Measurements from ENCODE around the gene FRMD3.

Gene FRMD3

GRCh38 chr9:83259558-83259957 is 278.6 kb downstream of the FRMD3 start:
- no peaks in the 10 kb centered on the region for H3K4me1 ChIP-seq (ENCODE audit: control insufficient read depth, insufficient read depth, low read length)
- H3K36me3 ChIP-seq (ENCODE audit: control insufficient read depth, insufficient read depth, low read length) = no peaks in the 10 kb centered on the region
- H3K27me3 ChIP-seq (ENCODE audit: control insufficient read depth, insufficient read depth, low read length) = no peaks in the 10 kb centered on the region
- DNase-seq (ENCODE audit: low read depth, low spot score) = no peak
- no peak overlapping the region for H3K27ac ChIP-seq (ENCODE audit: low read length)
- no peaks in the 10 kb centered on the region for H3K9me3 ChIP-seq (ENCODE audit: control insufficient read depth, insufficient read depth, low read length)
- no CpG with 5 or more reads among the region's 1 CpG for WGBS (ENCODE audit: insufficient coverage, insufficient read length)
- no peak overlapping the region for H3K4me3 ChIP-seq (ENCODE audit: low read length)

- no peak overlapping the region for H3K4me3 ChIP-seq (ENCODE audit: low read length)
- no CpG with 5 or more reads among the region's 5 CpGs for WGBS (ENCODE audit: insufficient coverage, insufficient read length)
- H3K36me3 ChIP-seq (ENCODE audit: control insufficient read depth, insufficient read depth, low read length) = no peaks in the 10 kb centered on the region
- no peaks in the 10 kb centered on the region for H3K4me1 ChIP-seq (ENCODE audit: control insufficient read depth, insufficient read depth, low read length)
- no peaks in the 10 kb centered on the region for H3K27me3 ChIP-seq (ENCODE audit: control insufficient read depth, insufficient read depth, low read length)
- H3K9me3 ChIP-seq (ENCODE audit: control insufficient read depth, insufficient read depth, low read length) = no peaks in the 10 kb centered on the region
- H3K27ac ChIP-seq (ENCODE audit: low read length) = no peak overlapping the region
- no peak for DNase-seq (ENCODE audit: low read depth, low spot score)
Observed at GRCh38 chr9:83257937-83258891, 280.0 kb downstream of the FRMD3 start.

GRCh38 chr9:83247732-83248131 is 290.5 kb downstream of the FRMD3 start:
- no peak for DNase-seq (ENCODE audit: low read depth, low spot score)
- WGBS (ENCODE audit: insufficient coverage, insufficient read length) = no CpG with 5 or more reads among the region's 4 CpGs
- no peak overlapping the region for H3K4me3 ChIP-seq (ENCODE audit: low read length)
- H3K27ac ChIP-seq (ENCODE audit: low read length) = no peak overlapping the region
- no peaks in the 10 kb centered on the region for H3K9me3 ChIP-seq (ENCODE audit: control insufficient read depth, insufficient read depth, low read length)
- H3K4me1 ChIP-seq (ENCODE audit: control insufficient read depth, insufficient read depth, low read length) = no peaks in the 10 kb centered on the region
- H3K27me3 ChIP-seq (ENCODE audit: control insufficient read depth, insufficient read depth, low read length) = no peaks in the 10 kb centered on the region
- H3K36me3 ChIP-seq (ENCODE audit: control insufficient read depth, insufficient read depth, low read length) = no peaks in the 10 kb centered on the region

- no CpG with 5 or more reads among the region's 5 CpGs for WGBS (ENCODE audit: insufficient coverage, insufficient read length)
Observed at GRCh38 chr9:83245979-83246659, 292.1 kb downstream of the FRMD3 start.

GRCh38 chr9:83242066-83242465 is 296.1 kb downstream of the FRMD3 start:
- no peaks in the 10 kb centered on the region for H3K27me3 ChIP-seq (ENCODE audit: control insufficient read depth, insufficient read depth, low read length)
- WGBS (ENCODE audit: insufficient coverage, insufficient read length) = no CpG with 5 or more reads among the region's 2 CpGs
- H3K9me3 ChIP-seq (ENCODE audit: control insufficient read depth, insufficient read depth, low read length) = no peaks in the 10 kb centered on the region
- no peak overlapping the region for H3K4me3 ChIP-seq (ENCODE audit: low read length)
- no peaks in the 10 kb centered on the region for H3K36me3 ChIP-seq (ENCODE audit: control insufficient read depth, insufficient read depth, low read length)
- no peak overlapping the region for H3K27ac ChIP-seq (ENCODE audit: low read length)
- DNase-seq (ENCODE audit: low read depth, low spot score) = no peak
- H3K4me1 ChIP-seq (ENCODE audit: control insufficient read depth, insufficient read depth, low read length) = no peaks in the 10 kb centered on the region

More at GRCh38 chr9:83245979-83246659, 292.1 kb downstream of the FRMD3 start:
- DNase-seq (ENCODE audit: low read depth, low spot score) = no peak
- Histone ChIP-seq H3K27ac (ENCODE audit: low read length) (no peak overlapping the region), H3K4me1 (ENCODE audit: control insufficient read depth, insufficient read depth, low read length) (no peaks in the 10 kb centered on the region), H3K27me3 (ENCODE audit: control insufficient read depth, insufficient read depth, low read length) (no peaks in the 10 kb centered on the region), H3K36me3 (ENCODE audit: control insufficient read depth, insufficient read depth, low read length) (no peaks in the 10 kb centered on the region), H3K4me3 (ENCODE audit: low read length) (no peak overlapping the region), H3K9me3 (ENCODE audit: control insufficient read depth, insufficient read depth, low read length) (no peaks in the 10 kb centered on the region)

- no peaks in the 10 kb centered on the region for H3K4me1 ChIP-seq (ENCODE audit: control insufficient read depth, insufficient read depth, low read length)
- DNase-seq (ENCODE audit: low read depth, low spot score) = no peak
- H3K27me3 ChIP-seq (ENCODE audit: control insufficient read depth, insufficient read depth, low read length) = no peaks in the 10 kb centered on the region
- no peaks in the 10 kb centered on the region for H3K36me3 ChIP-seq (ENCODE audit: control insufficient read depth, insufficient read depth, low read length)
- H3K9me3 ChIP-seq (ENCODE audit: control insufficient read depth, insufficient read depth, low read length) = no peaks in the 10 kb centered on the region
- no peak overlapping the region for H3K27ac ChIP-seq (ENCODE audit: low read length)
- H3K4me3 ChIP-seq (ENCODE audit: low read length) = no peak overlapping the region
- no CpG with 5 or more reads among the region's 4 CpGs for WGBS (ENCODE audit: insufficient coverage, insufficient read length)
Observed at GRCh38 chr9:83240671-83241070, 297.5 kb downstream of the FRMD3 start.

- no peak overlapping the region for H3K27ac ChIP-seq (ENCODE audit: low read length)
- no peaks in the 10 kb centered on the region for H3K36me3 ChIP-seq (ENCODE audit: control insufficient read depth, insufficient read depth, low read length)
- H3K27me3 ChIP-seq (ENCODE audit: control insufficient read depth, insufficient read depth, low read length) = no peaks in the 10 kb centered on the region
- H3K4me1 ChIP-seq (ENCODE audit: control insufficient read depth, insufficient read depth, low read length) = no peaks in the 10 kb centered on the region
- H3K9me3 ChIP-seq (ENCODE audit: control insufficient read depth, insufficient read depth, low read length) = no peaks in the 10 kb centered on the region
- H3K4me3 ChIP-seq (ENCODE audit: low read length) = no peak overlapping the region
- no peak for DNase-seq (ENCODE audit: low read depth, low spot score)
Observed at GRCh38 chr9:83239747-83240146, 298.5 kb downstream of the FRMD3 start.

- no peaks in the 10 kb centered on the region for H3K27me3 ChIP-seq (ENCODE audit: control insufficient read depth, insufficient read depth, low read length)
- no peak for DNase-seq (ENCODE audit: low read depth, low spot score)
- WGBS (ENCODE audit: insufficient coverage, insufficient read length) = no CpG with 5 or more reads among the region's 6 CpGs
Observed at GRCh38 chr9:83238871-83239640, 299.1 kb downstream of the FRMD3 start.

GRCh38 chr9:83236029-83236696 is 302.0 kb downstream of the FRMD3 start:
- Histone ChIP-seq H3K9me3 (ENCODE audit: control insufficient read depth, insufficient read depth, low read length) (no peaks in the 10 kb centered on the region), H3K27me3 (ENCODE audit: control insufficient read depth, insufficient read depth, low read length) (no peaks in the 10 kb centered on the region), H3K27ac (ENCODE audit: low read length) (no peak overlapping the region), H3K4me1 (ENCODE audit: control insufficient read depth, insufficient read depth, low read length) (no peaks in the 10 kb centered on the region), H3K4me3 (ENCODE audit: low read length) (no peak overlapping the region), H3K36me3 (ENCODE audit: control insufficient read depth, insufficient read depth, low read length) (no peaks in the 10 kb centered on the region)
- DNase-seq (ENCODE audit: low read depth, low spot score) = no peak
- WGBS (ENCODE audit: insufficient coverage, insufficient read length) = 100% methylated on average over 2 of the region's 4 CpGs

More at GRCh38 chr9:83238871-83239640, 299.1 kb downstream of the FRMD3 start:
- H3K4me1 ChIP-seq (ENCODE audit: control insufficient read depth, insufficient read depth, low read length) = no peaks in the 10 kb centered on the region
- H3K27ac ChIP-seq (ENCODE audit: low read length) = no peak overlapping the region
- H3K9me3 ChIP-seq (ENCODE audit: control insufficient read depth, insufficient read depth, low read length) = no peaks in the 10 kb centered on the region
- H3K4me3 ChIP-seq (ENCODE audit: low read length) = no peak overlapping the region
- H3K36me3 ChIP-seq (ENCODE audit: control insufficient read depth, insufficient read depth, low read length) = no peaks in the 10 kb centered on the region

- Histone ChIP-seq H3K4me3 (ENCODE audit: low read length) (no peak overlapping the region), H3K27me3 (ENCODE audit: control insufficient read depth, insufficient read depth, low read length) (no peaks in the 10 kb centered on the region), H3K4me1 (ENCODE audit: control insufficient read depth, insufficient read depth, low read length) (no peaks in the 10 kb centered on the region), H3K36me3 (ENCODE audit: control insufficient read depth, insufficient read depth, low read length) (no peaks in the 10 kb centered on the region), H3K27ac (ENCODE audit: low read length) (no peak overlapping the region), H3K9me3 (ENCODE audit: control insufficient read depth, insufficient read depth, low read length) (no peaks in the 10 kb centered on the region)
- WGBS (ENCODE audit: insufficient coverage, insufficient read length) = no CpG with 5 or more reads among the region's 2 CpGs
- no peak for DNase-seq (ENCODE audit: low read depth, low spot score)
Observed at GRCh38 chr9:83235526-83235925, 302.7 kb downstream of the FRMD3 start.

Data from iPS DF 6.9 (cell line).